ENCODE measurements around the gene SFXN5. TPM values are rescaled to one million over a fixed set of nuclear protein-coding genes. Genes with fewer than 3 reads are reported as not detected.
A peak's percentile ranks its signal among the peaks of the same experiment; 100 is the strongest.

SFXN5 gene
- total and polyA plus RNA-seq, 2 of the 8 experiments (the other 6 are each of a cell fraction or from before 2014, with no cell fraction given): 29.3 to 33.1 TPM

DNA sequence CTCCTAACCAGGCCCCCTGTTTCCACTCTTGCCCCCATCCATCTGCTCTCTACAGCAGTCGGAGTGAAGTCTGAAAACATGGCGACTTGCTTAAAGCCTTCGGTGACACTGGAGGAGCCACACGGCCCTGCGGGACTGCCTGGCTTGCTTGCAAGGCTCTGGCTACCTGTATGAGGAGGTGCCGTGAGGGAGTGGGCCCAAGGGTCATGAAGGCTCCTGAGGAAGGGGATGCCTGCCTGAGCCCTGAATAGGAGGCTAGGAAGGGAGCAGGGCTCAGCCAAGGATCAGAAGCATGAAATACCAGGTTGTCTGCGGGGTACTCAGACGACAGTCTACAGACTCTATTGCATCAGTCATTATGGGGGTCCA is 78.8 kb downstream of the SFXN5 start:
- H3K36me3 ChIP-seq (ENCODE audit: control insufficient read depth in 2 of 4, insufficient read depth in 4 of 4, low read length in 3 of 4): no peaks in the 10 kb centered on the region
- H3K4ac ChIP-seq (replicated peaks; ENCODE audit: insufficient read length, low read depth, low read length): no peak overlapping the region
- no peak overlapping the region for H2AFZ ChIP-seq (ENCODE audit: low read length)
- DNase-seq (ENCODE audit: low read depth in 1 of 2, low spot score in 2 of 2): no peak
- H3K18ac ChIP-seq (ENCODE audit: extremely low read depth, low read length): no peak overlapping the region
- H4K8ac ChIP-seq (ENCODE audit: extremely low read depth, insufficient read depth, low read length): no peak overlapping the region
- H2BK5ac ChIP-seq (ENCODE audit: low read depth, low read length): no peak overlapping the region
- no peak overlapping the region for H2BK120ac ChIP-seq (replicated peaks; ENCODE audit: low read depth, low read length)
- no peak overlapping the region for H4K5ac ChIP-seq (ENCODE audit: insufficient read length, low read depth, low read length)
- H3K9ac ChIP-seq (replicated peaks in 1 of 4; ENCODE audit: extremely low read depth in 1 of 4, low read depth in 3 of 4, low read length in 3 of 4): no peak overlapping the region
- FAIRE-seq: no peak
- H4K20me1 ChIP-seq (replicated peaks in 1 of 2; ENCODE audit: control insufficient read depth in 1 of 2, insufficient read depth in 2 of 2, low read length in 2 of 2): peaks cover 2% of the 10 kb centered on the region in 2 experiments
- 0 out of 2 replicates have a peak overlapping the region, but pooled peaks have one; percentile 81 for H2BK15ac ChIP-seq (ENCODE audit: low read length)
- H3K27ac ChIP-seq (ENCODE audit: low read depth, low read length): no peak overlapping the region
- H3K4me2 ChIP-seq (ENCODE audit: insufficient read depth in 1 of 2, low read depth in 2 of 2, low read length in 2 of 2): no peak overlapping the region
- H3K14ac ChIP-seq (ENCODE audit: insufficient read length): no peak overlapping the region
- no peak overlapping the region for H2AK5ac ChIP-seq (ENCODE audit: low read depth, low read length)
- 93% methylated on average over 8 of the region's 8 CpGs; no CpG with 5 or more reads in 1 of the 2 experiments for WGBS, 2 experiments (ENCODE audit: extremely low coverage in 1 of 2, insufficient coverage in 1 of 2, insufficient read length in 1 of 2, insufficient replicate concordance in 2 of 2, low coverage in 1 of 2, low lambda C conversion rate in 2 of 2, missing lambda C conversion rate in 1 of 2)
- H3K56ac ChIP-seq (replicated peaks; ENCODE audit: insufficient read length, low read depth, low read length): no peak overlapping the region
- H3K4me1 ChIP-seq (replicated peaks in 1 of 4; ENCODE audit: control insufficient read depth in 3 of 4, insufficient read depth in 4 of 4, low read length in 3 of 4): peaks cover 0 to 2% (median 0%) of the 10 kb centered on the region in 4 experiments; a peak in 3 of 7 replicates
- no peak overlapping the region for H4K91ac ChIP-seq (replicated peaks; ENCODE audit: insufficient read length, low read length)
- no peaks in the 10 kb centered on the region for H3K9me3 ChIP-seq (ENCODE audit: insufficient read depth in 2 of 2, low read depth in 1 of 2, low read length in 1 of 2)
- no peak overlapping the region; the same call in 1 of the 2 replicates for H2BK12ac ChIP-seq (ENCODE audit: low read depth, low read length)
- no peaks in the 10 kb centered on the region for H3K79me2 ChIP-seq (ENCODE audit: control insufficient read depth in 1 of 2, insufficient read depth in 2 of 2, low read length in 2 of 2)
- H2BK20ac ChIP-seq (ENCODE audit: low read length): no peak overlapping the region
- no peak overlapping the region for H3K4me3 ChIP-seq (ENCODE audit: extremely low read depth in 1 of 4, insufficient read depth in 2 of 4, low read depth in 3 of 4, low read length in 4 of 4)
- ChIA-PET POLR2A (ENCODE audit: partially characterized antibody) (no interaction called here), CTCF (ENCODE audit: partially characterized antibody) (interaction anchor here (0.7 to 9.0 kb wide), 47 partner anchors 9 to 221 kb away, joined by 3 to 86 read pairs (median 5); no protein-coding TSS in a partner anchor)
- no peaks in the 10 kb centered on the region; a peak in 3 of 7 replicates for H3K27me3 ChIP-seq (replicated peaks in 1 of 4; ENCODE audit: control insufficient read depth in 3 of 4, extremely low read depth in 1 of 4, insufficient read depth in 3 of 4, low read length in 3 of 4)
- H3K23me2 ChIP-seq (ENCODE audit: low read depth, low read length): no peaks in the 10 kb centered on the region
- H3K79me1 ChIP-seq (ENCODE audit: low read depth, low read length): no peaks in the 10 kb centered on the region
- H3K23ac ChIP-seq (ENCODE audit: insufficient read length): no peak overlapping the region
- no peak for TF ChIP-seq KDM1A (IDR thresholded peaks at IDR 0.05; ENCODE audit: borderline replicate concordance, low read length)
- TF ChIP-seq TCF12 (IDR thresholded peaks at IDR 0.05; ENCODE audit: low read depth, low read length): no peak
- no peak for TF ChIP-seq POLR2AphosphoS5 (IDR thresholded peaks at IDR 0.05; ENCODE audit: low read depth, low read length)
- TF ChIP-seq SP1 (IDR thresholded peaks at IDR 0.05; ENCODE audit: low read depth, low read length): no peak
- TF ChIP-seq, protein P1, sequence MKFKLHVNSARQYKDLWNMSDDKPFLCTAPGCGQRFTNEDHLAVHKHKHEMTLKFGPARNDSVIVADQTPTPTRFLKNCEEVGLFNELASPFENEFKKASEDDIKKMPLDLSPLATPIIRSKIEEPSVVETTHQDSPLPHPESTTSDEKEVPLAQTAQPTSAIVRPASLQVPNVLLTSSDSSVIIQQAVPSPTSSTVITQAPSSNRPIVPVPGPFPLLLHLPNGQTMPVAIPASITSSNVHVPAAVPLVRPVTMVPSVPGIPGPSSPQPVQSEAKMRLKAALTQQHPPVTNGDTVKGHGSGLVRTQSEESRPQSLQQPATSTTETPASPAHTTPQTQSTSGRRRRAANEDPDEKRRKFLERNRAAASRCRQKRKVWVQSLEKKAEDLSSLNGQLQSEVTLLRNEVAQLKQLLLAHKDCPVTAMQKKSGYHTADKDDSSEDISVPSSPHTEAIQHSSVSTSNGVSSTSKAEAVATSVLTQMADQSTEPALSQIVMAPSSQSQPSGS (IDR thresholded peaks at IDR 0.05; ENCODE audit: low read length): no peak
- no peak for TF ChIP-seq FOSL1 (IDR thresholded peaks at IDR 0.05; ENCODE audit: insufficient read depth, low read depth, low read length)
- no peak for TF ChIP-seq CBX5 (IDR thresholded peaks at IDR 0.05; ENCODE audit: low read depth, low read length)
- TF ChIP-seq YY1 (IDR thresholded peaks at IDR 0.05; ENCODE audit: low read depth, low read length): no peak
- TF ChIP-seq RNF2 (IDR thresholded peaks at IDR 0.05; ENCODE audit: borderline replicate concordance, low read depth, low read length, missing control alignments, poor library complexity, severe bottlenecking): no peak
- no peak for TF ChIP-seq EP300 (IDR thresholded peaks at IDR 0.05; ENCODE audit: borderline replicate concordance in 1 of 2, low read depth in 2 of 2, low read length in 2 of 2)
- TF ChIP-seq POU5F1 (IDR thresholded peaks at IDR 0.05; ENCODE audit: low read depth, low read length): no peak
- no peak for TF ChIP-seq CHD2 (IDR thresholded peaks at IDR 0.05; ENCODE audit: low read length)
- TF ChIP-seq SP2 (IDR thresholded peaks at IDR 0.05; ENCODE audit: low read length): no peak
